Caco-2 (cell line): ENCODE data around the gene CCDC102A. TPM values are rescaled to one million over a fixed set of nuclear protein-coding genes. Genes with fewer than 3 reads are reported as not detected.

ENCODE experiments used
- BruUV-seq: library from RNA; stranded (reverse); fragments of 400-500 nt; replicated peaks from 2 replicates; lab custom pipeline; 2021; lab: Mats Ljungman, UMichigan
- CTCF ChIA-PET: fragments of 300-600 bp; sonication (Branson Sonifier 250); formaldehyde crosslinking; loops from one replicate; lab custom pipeline; 2022; ENCODE audit warnings: antibody characterized with exemption; lab: Charles Lee
- POLR2A ChIA-PET: fragments of 300-600 bp; sonication (Branson Sonifier 250); formaldehyde crosslinking; loops from one replicate; lab custom pipeline; 2022; ENCODE audit warnings: antibody characterized with exemption; lab: Charles Lee
- DNase-seq, 2 experiments: peaks; one replicate each; pipeline versions ENCODE4 v3.0.0 to v3.0.0-alpha.2; 2020 to 2022
- H3K27me3 ChIP-seq: replicated peaks from 2 replicates; pipeline ENCODE4 v1.6.0; 2011; ENCODE audit warnings: low read length; ENCODE audit not compliant: control insufficient read depth, insufficient read depth
- H3K36me3 ChIP-seq: 2 replicates; pipeline ENCODE4 v1.5.1; 2011; ENCODE audit warnings: low read length; ENCODE audit not compliant: control insufficient read depth, insufficient read depth
- H3K4me1 ChIP-seq: fragments of 250-450 bp; sonication (Bioruptor Pico); 2 replicates; pipeline ENCODE4 v1.5.1; 2020; ENCODE audit warnings: mild to moderate bottlenecking
- H3K4me3 ChIP-seq: 2 replicates; pipeline ENCODE4 v1.5.1; 2011; ENCODE audit warnings: low read depth, mild to moderate bottlenecking, control low read depth, low read length
- H3K9me3 ChIP-seq: fragments of 250-450 bp; sonication (Bioruptor Pico); 2 replicates; pipeline ENCODE4 v1.5.1; 2020; ENCODE audit warnings: mild to moderate bottlenecking, moderate library complexity
- H3K27ac Mint-ChIP-seq: one replicate; pipeline ENCODE4 v1.8.0; 2022; ENCODE audit warnings: mixed read lengths; ENCODE audit not compliant: unreplicated experiment
- H3K27me3 Mint-ChIP-seq: one replicate; pipeline ENCODE4 v1.8.0; 2022; ENCODE audit warnings: mixed read lengths; ENCODE audit not compliant: insufficient read depth, unreplicated experiment
- H3K36me3 Mint-ChIP-seq: one replicate; pipeline ENCODE4 v1.8.0; 2022; ENCODE audit warnings: mild to moderate bottlenecking, mixed read lengths; ENCODE audit not compliant: insufficient read depth, unreplicated experiment
- H3K4me1 Mint-ChIP-seq: one replicate; pipeline ENCODE4 v1.8.0; 2022; ENCODE audit warnings: low read depth, mixed read lengths; ENCODE audit not compliant: unreplicated experiment
- H3K4me3 Mint-ChIP-seq: one replicate; pipeline ENCODE4 v1.8.0; 2022; ENCODE audit warnings: mild to moderate bottlenecking, moderate library complexity, mixed read lengths; ENCODE audit not compliant: unreplicated experiment
- H3K9me3 Mint-ChIP-seq: one replicate; pipeline ENCODE4 v1.8.0; 2022; ENCODE audit warnings: mixed read lengths; ENCODE audit not compliant: unreplicated experiment
- CTCF ChIP-seq, 2 experiments: fragments of 200-600 bp in 1 of 2; IDR thresholded peaks; 1 replicate in 1 of 2; 2 replicates in 1 of 2; pipeline versions ENCODE4 v1.5.1 to v1.8.0; 2011 to 2022; ENCODE audit warnings: antibody characterized with exemption in 1 of 2, control low read depth in 1 of 2, inconsistent platforms in 1 of 2, low read depth in 1 of 2, low read length in 1 of 2, mild to moderate bottlenecking in 1 of 2, moderate library complexity in 1 of 2; ENCODE audit not compliant: insufficient read depth in 1 of 2, severe bottlenecking in 1 of 2, unreplicated experiment in 1 of 2
- intact Hi-C: fragments of 100-400 bp; cut with micrococcal nuclease; formaldehyde crosslinking; loops from one replicate; pipeline ENCODE4 v1.10.0; 2022; ENCODE audit not compliant: unreplicated experiment
- total RNA-seq: library from RNA; stranded (reverse); gene quantifications from 2 replicates; pipeline ENCODE4 v1.2.3, GENCODE V29; 2022

The CCDC102A gene
- total RNA-seq, 1 experiment from 2014 or later, result 11.8 TPM

- no TSS peak for BruUV-seq
- Histone ChIP-seq H3K9me3 (no peaks in the 10 kb centered on the region), H3K36me3 (no peaks in the 10 kb centered on the region), H3K4me1 (peaks cover 40% of the 10 kb centered on the region), H3K4me3 (no peak overlapping the region; the same call in 1 of the 2 replicates), H3K27me3 (no peaks in the 10 kb centered on the region)
- Mint-ChIP-seq H3K27ac (no peak overlapping the region), H3K4me1 (peaks cover 48% of the 10 kb centered on the region), H3K36me3 (peaks cover 24% of the 10 kb centered on the region), H3K27me3 (no peaks in the 10 kb centered on the region), H3K9me3 (no peaks in the 10 kb centered on the region), H3K4me3 (peak overlapping the region; percentile 95)
- no peak for TF ChIP-seq CTCF (IDR thresholded peaks at IDR 0.05; ENCODE audit: insufficient read depth in 1 of 2, low read depth in 1 of 2, low read length in 1 of 2, severe bottlenecking in 1 of 2, unreplicated experiment in 1 of 2)
- intact Hi-C loops, result no loop called here
- ChIA-PET CTCF (no interaction called here), POLR2A (no interaction called here)
- DNase-seq, result peak in 1 of 2 experiments; percentile 26
Measured at GRCh38 chr16:57484515-57485005, 51.8 kb downstream of the CCDC102A start.

- ChIA-PET CTCF (no interaction called here), POLR2A (no interaction called here)
- Mint-ChIP-seq H3K4me3 (no peak overlapping the region), H3K9me3 (no peaks in the 10 kb centered on the region), H3K36me3 (peaks cover 29% of the 10 kb centered on the region), H3K4me1 (peaks cover 54% of the 10 kb centered on the region), H3K27me3 (no peaks in the 10 kb centered on the region), H3K27ac (no peak overlapping the region)
- DNase-seq, result peak in 1 of 2 experiments; percentile 39
- Histone ChIP-seq H3K9me3 (no peaks in the 10 kb centered on the region), H3K36me3 (peaks cover 3% of the 10 kb centered on the region; the same call in 1 of the 2 replicates), H3K27me3 (no peaks in the 10 kb centered on the region), H3K4me1 (peaks cover 46% of the 10 kb centered on the region), H3K4me3 (no peak overlapping the region)
- intact Hi-C loops, result no loop called here
- no peak for TF ChIP-seq CTCF (IDR thresholded peaks at IDR 0.05; ENCODE audit: insufficient read depth in 1 of 2, low read depth in 1 of 2, low read length in 1 of 2, severe bottlenecking in 1 of 2, unreplicated experiment in 1 of 2)
- no TSS peak for BruUV-seq
Measured at GRCh38 chr16:57483725-57484514, 52.5 kb downstream of the CCDC102A start.

- H3K9me3 ChIP-seq, result no peaks in the 10 kb centered on the region
- no peaks in the 10 kb centered on the region for H3K27me3 Mint-ChIP-seq
- H3K4me3 Mint-ChIP-seq, result no peak overlapping the region
- H3K4me1 ChIP-seq, result peaks cover 53% of the 10 kb centered on the region
- no peaks in the 10 kb centered on the region for H3K27me3 ChIP-seq
- peaks cover 4% of the 10 kb centered on the region; the same call in 1 of the 2 replicates for H3K36me3 ChIP-seq
- H3K4me3 ChIP-seq, result no peak overlapping the region
- peaks cover 63% of the 10 kb centered on the region for H3K4me1 Mint-ChIP-seq
- POLR2A ChIA-PET, result no interaction called here
- no TSS peak for BruUV-seq
- CTCF ChIA-PET, result no interaction called here
- intact Hi-C loops, result no loop called here
- H3K9me3 Mint-ChIP-seq, result no peaks in the 10 kb centered on the region
- TF ChIP-seq CTCF (IDR thresholded peaks at IDR 0.05; ENCODE audit: insufficient read depth in 1 of 2, low read depth in 1 of 2, low read length in 1 of 2, severe bottlenecking in 1 of 2, unreplicated experiment in 1 of 2), result no peak
- DNase-seq, result peak in 1 of 2 experiments; percentile 40
- H3K27ac Mint-ChIP-seq, result peak overlapping the region; percentile 100
- H3K36me3 Mint-ChIP-seq, result peaks cover 36% of the 10 kb centered on the region
Measured at GRCh38 chr16:57482845-57483545, 53.4 kb downstream of the CCDC102A start.
